Spleen (tissue), 11 donors: ENCODE data around the gene TRPM5. TPM values are rescaled to one million over a fixed set of nuclear protein-coding genes. Genes with fewer than 3 reads are reported as not detected.
A peak's percentile ranks its signal among the peaks of the same experiment; 100 is the strongest.

Source experiments
- DNase-seq: peaks from one replicate; pipeline ENCODE4 v3.0.0-alpha.2; 2020
- H3K27ac ChIP-seq, 8 donors: fragments of 200-600 bp; sonication (generic) in 7 of 8; 1 replicate in 4 of 8; 2 replicates in 4 of 8; pipeline versions ENCODE4 v1.5.0 to v1.8.0; 2016 to 2021; ENCODE audit warnings: inconsistent platforms in 4 of 8, mild to moderate bottlenecking in 4 of 8, moderate library complexity in 1 of 8
- H3K27me3 ChIP-seq, 7 donors: fragments of 200-600 bp; sonication (generic) in 6 of 7; replicated peaks in 1 of 7; 1 replicate in 4 of 7; 2 replicates in 3 of 7; pipeline versions ENCODE4 v1.5.0 to v1.8.0; 2016 to 2021; ENCODE audit warnings: inconsistent platforms in 3 of 7, mild to moderate bottlenecking in 1 of 7
- H3K36me3 ChIP-seq, 6 donors: fragments of 200-600 bp; sonication (generic) in 5 of 6; 1 replicate in 4 of 6; 2 replicates in 2 of 6; pipeline versions ENCODE4 v1.5.0 to v1.8.0; 2016 to 2021; ENCODE audit warnings: inconsistent platforms in 2 of 6
- H3K4me1 ChIP-seq, 6 donors: fragments of 200-600 bp; sonication (generic) in 5 of 6; 1 replicate in 3 of 6; 2 replicates in 3 of 6; pipeline versions ENCODE4 v1.5.0 to v1.8.0; 2016 to 2021; ENCODE audit warnings: inconsistent platforms in 3 of 6
- H3K4me3 ChIP-seq, 8 donors: fragments of 200-600 bp; sonication (generic) in 7 of 8; 1 replicate in 4 of 8; 2 replicates in 4 of 8; pipeline versions ENCODE4 v1.5.0 to v1.8.0; 2016 to 2021; ENCODE audit warnings: inconsistent platforms in 4 of 8, mild to moderate bottlenecking in 4 of 8, moderate library complexity in 2 of 8
- H3K9me3 ChIP-seq, 8 donors: fragments of 200-600 bp; sonication (generic) in 7 of 8; 1 replicate in 4 of 8; 2 replicates in 4 of 8; pipeline versions ENCODE4 v1.5.0 to v1.8.0; 2016 to 2021; ENCODE audit warnings: inconsistent platforms in 4 of 8
- CTCF ChIP-seq, 11 experiments: fragments of 200-600 bp in 7 of 11; fragments of 450-650 bp in 4 of 11; sonication (generic) in 4 of 11; IDR thresholded peaks in 8 of 11; conservative IDR thresholded peaks in 3 of 11; 1 replicate in 7 of 11; 2 replicates in 4 of 11; pipeline versions ENCODE4 v1.4.0 to v1.8.0; 2016 to 2021; ENCODE audit warnings: antibody characterized with exemption in 11 of 11, inconsistent platforms in 4 of 11, mild to moderate bottlenecking in 1 of 11
- POLR2A ChIP-seq, 3 donors: fragments of 450-650 bp; IDR thresholded peaks; one replicate each; pipeline ENCODE4 v1.5.1; 2017; ENCODE audit warnings: antibody characterized with exemption in 3 of 3, mild to moderate bottlenecking in 1 of 3
- POLR2AphosphoS5 ChIP-seq, 3 donors: sonication (generic); formaldehyde crosslinking; IDR thresholded peaks; one replicate each; pipeline ENCODE4 v1.5.1; 2017; ENCODE audit warnings: antibody characterized with exemption in 3 of 3
- WGBS, 5 donors: extraction: QIAGEN DNeasy Blood & Tissue Kit in 3 of 5; methylation state at CpG; one replicate each; pipeline versions ENCODE4 v1.1.5 to v1.1.7; 2013 to 2018; 5-methylcytosine and 5-hydroxymethylcytosine counted together
- intact Hi-C: fragments of 100-400 bp; cut with DNase I; formaldehyde crosslinking; loops from one replicate; pipeline ENCODE4 v1.15.0; 2023; ENCODE audit warnings: low total_unique reads
- polyA plus RNA-seq, 3 donors: library from polyadenylated mRNA; stranded (reverse); fragments of 200-250 nt; gene quantifications; one replicate each; pipeline ENCODE4 v1.2.1, GENCODE V29; 2013
- total RNA-seq, 7 donors: library from RNA; depleted of rRNA in 3 of 7; stranded (reverse); fragments of >200 nt in 3 of 7; fragmentation: NEBNext Ultra II Directional in 4 of 7; extraction: Animal tissue kit (Norgen Biotek cat#: 25700) in 4 of 7; gene quantifications; one replicate each; pipeline versions ENCODE4 v1.1.0 to v1.2.1, GENCODE V29; 2016 to 2021
- donor health status: healthy with polysubstance abuse.
- donor health status: DM: no; HTN: no; CAD: no; lungs with moderate emphysema.
- donor health status: DM: no; HTN: no; CAD: no.
- donor health status: Bipolar disorder and iron deficiency.
- donor health status: healthy.
- donor health status: DM: no; HTN: no; CAD: no.
- donor health status: DM: yes; HTN: yes; CAD: no.

TRPM5 gene
- total and polyA plus RNA-seq, 10 donors = 0.02 to 0.28 (median 0.16) TPM; not detected in 4

- Histone ChIP-seq H3K36me3 (peaks cover 0 to 8% (median 0%) of the 10 kb centered on the region in 6 donors), H3K4me1 (peaks cover 9 to 25% (median 21%) of the 10 kb centered on the region in 6 donors), H3K4me3 (no peak overlapping the region), H3K27ac (no peak overlapping the region), H3K9me3 (no peaks in the 10 kb centered on the region), H3K27me3 (peaks cover 0 to 26% (median 0%) of the 10 kb centered on the region in 7 donors)
- DNase-seq = peak; percentile 67
- 92 to 97% (median 95%) methylated on average over 7 to 15 of the region's 15 CpGs for WGBS, 5 donors
- intact Hi-C loops = no loop called here
- TF ChIP-seq POLR2A (IDR thresholded peaks at IDR 0.05) (no peak), CTCF (IDR thresholded peaks at IDR 0.05 in 8 of 11, conservative IDR thresholded peaks at IDR 0.05 in 3 of 11) (no peak), POLR2AphosphoS5 (IDR thresholded peaks at IDR 0.05) (no peak)
These were observed 7.0 kb upstream of the TRPM5 start for GRCh38 chr11:2451336-2451735.

DNA sequence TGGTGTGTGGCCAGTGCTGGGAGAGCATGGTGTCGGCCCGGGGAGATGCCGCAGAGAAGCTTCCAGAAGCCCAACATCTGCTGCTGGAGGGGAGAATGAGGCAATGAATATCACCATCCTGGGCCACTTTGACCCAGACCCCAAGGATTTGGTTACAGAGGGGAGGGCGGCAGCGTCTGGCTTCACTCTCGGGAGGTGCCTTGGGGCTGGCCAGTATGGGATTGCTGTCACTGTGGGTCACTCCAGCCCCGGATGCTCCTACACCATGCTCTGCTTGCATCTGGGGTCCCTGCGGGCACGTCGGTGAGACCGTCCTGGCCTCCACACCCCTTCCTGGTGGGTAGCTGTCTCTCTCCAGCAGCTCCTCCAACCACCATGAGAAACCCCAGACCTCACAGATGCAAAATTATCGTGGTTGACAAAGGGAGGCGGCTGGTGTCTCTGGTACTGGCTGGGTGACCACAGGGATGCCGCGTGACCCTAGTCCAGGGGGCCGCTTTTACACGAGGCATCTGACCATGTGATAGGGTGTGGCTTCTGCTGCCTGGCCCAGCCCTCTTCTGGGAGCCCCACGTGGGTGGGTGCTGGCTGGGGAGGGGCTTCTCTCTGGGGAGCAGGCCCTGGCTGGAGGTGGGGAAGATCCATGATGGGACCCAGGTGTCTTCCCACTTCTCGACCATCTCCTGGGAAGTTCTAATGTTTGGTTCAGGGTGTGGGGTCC is 6.2 kb upstream of the TRPM5 start:
- 76 to 83% (median 80%) methylated on average over 18 to 19 of the region's 19 CpGs for WGBS, 5 donors
- H3K27me3 ChIP-seq = peaks cover 0 to 34% (median 4%) of the 10 kb centered on the region in 7 donors
- intact Hi-C loops = no loop called here
- H3K9me3 ChIP-seq = no peaks in the 10 kb centered on the region
- peaks cover 15 to 33% (median 29%) of the 10 kb centered on the region in 6 donors for H3K4me1 ChIP-seq
- H3K36me3 ChIP-seq = peaks cover 0 to 8% (median 0%) of the 10 kb centered on the region in 6 donors
- H3K27ac ChIP-seq = no peak overlapping the region
- no peak overlapping the region for H3K4me3 ChIP-seq
- DNase-seq = peak; percentile 72
- TF ChIP-seq POLR2AphosphoS5 (IDR thresholded peaks at IDR 0.05) (no peak), POLR2A (IDR thresholded peaks at IDR 0.05) (no peak), CTCF (IDR thresholded peaks at IDR 0.05 in 8 of 11, conservative IDR thresholded peaks at IDR 0.05 in 3 of 11) (no peak)

DNA sequence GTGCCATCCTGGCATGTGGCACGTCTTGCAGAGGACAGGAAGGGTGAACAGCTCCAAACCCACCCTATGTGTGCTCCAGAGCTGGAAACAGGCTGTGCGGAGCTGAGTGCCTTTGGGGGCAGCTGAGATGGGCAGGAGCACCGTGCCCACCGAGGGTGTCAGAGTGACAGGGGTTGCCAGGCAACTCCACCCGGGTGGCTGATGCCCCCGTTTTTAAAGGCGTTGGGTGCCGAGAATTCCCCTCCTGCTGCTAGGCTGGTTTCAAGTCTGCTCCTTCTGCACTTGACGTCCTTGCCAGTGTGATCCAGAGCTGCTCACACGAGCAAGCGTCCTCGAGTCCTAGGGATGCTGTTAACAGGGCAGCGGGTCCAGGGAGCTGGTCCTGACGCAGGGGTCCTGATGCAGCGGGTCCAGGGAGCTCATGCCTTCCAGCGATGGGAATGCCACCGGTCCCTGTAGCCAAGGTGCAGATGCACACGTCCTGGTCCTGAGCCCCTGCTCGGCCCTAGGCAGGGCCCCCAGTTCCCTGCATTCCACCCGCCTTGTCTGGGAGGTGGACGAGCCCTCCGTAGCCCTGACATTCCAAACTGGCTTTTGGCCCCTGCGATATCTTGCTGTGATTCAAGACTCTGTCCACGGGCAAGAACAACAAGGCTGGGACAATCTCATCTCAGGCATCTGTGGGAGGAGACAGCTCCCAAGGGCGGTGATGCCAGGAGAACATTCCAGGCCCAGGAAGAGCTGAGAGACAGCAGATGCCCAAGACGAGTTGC is 5.4 kb upstream of the TRPM5 start:
- intact Hi-C loops = no loop called here
- peaks cover 0 to 8% (median 0%) of the 10 kb centered on the region in 6 donors for H3K36me3 ChIP-seq
- no peaks in the 10 kb centered on the region for H3K9me3 ChIP-seq
- TF ChIP-seq CTCF (IDR thresholded peaks at IDR 0.05 in 8 of 11, conservative IDR thresholded peaks at IDR 0.05 in 3 of 11) (no peak), POLR2AphosphoS5 (IDR thresholded peaks at IDR 0.05) (no peak), POLR2A (IDR thresholded peaks at IDR 0.05) (no peak)
- DNase-seq = peak; percentile 64
- H3K4me3 ChIP-seq = no peak overlapping the region
- peaks cover 0 to 41% (median 7%) of the 10 kb centered on the region in 7 donors for H3K27me3 ChIP-seq
- no peak overlapping the region for H3K27ac ChIP-seq
- WGBS, 5 donors = 86 to 91% (median 87%) methylated on average over 13 to 26 of the region's 26 CpGs
- peaks cover 15 to 37% (median 32%) of the 10 kb centered on the region in 6 donors for H3K4me1 ChIP-seq
